Lung microvascular endothelial cell (primary cell): ENCODE measurements around the gene KIF15. TPM values are rescaled to one million over a fixed set of nuclear protein-coding genes. Genes with fewer than 3 reads are reported as not detected.
"Not testable (repeated sequence)": the region's sequence is repeated elsewhere in the genome, so short reads cannot be mapped to it uniquely, and the experiment has no call there.

Source experiments
- DNase-seq, 2 donors: peaks; one replicate each; pipeline versions ENCODE4 v3.0.0 to v3.0.0-alpha.2; 2010; ENCODE audit warnings: low read depth in 2 of 2
- total RNA-seq: library from RNA; depleted of rRNA; stranded (reverse); fragments of >200 nt; gene quantifications from 2 replicates; pipeline ENCODE4 v1.2.1, GENCODE V29; 2014

KIF15 gene
- total RNA-seq, 1 donor from 2014 or later, result 1.6 TPM

GRCh38 chr3:44816334-44816733 is 54.7 kb downstream of the KIF15 start:
- not testable (repeated sequence) for DNase-seq

DNA sequence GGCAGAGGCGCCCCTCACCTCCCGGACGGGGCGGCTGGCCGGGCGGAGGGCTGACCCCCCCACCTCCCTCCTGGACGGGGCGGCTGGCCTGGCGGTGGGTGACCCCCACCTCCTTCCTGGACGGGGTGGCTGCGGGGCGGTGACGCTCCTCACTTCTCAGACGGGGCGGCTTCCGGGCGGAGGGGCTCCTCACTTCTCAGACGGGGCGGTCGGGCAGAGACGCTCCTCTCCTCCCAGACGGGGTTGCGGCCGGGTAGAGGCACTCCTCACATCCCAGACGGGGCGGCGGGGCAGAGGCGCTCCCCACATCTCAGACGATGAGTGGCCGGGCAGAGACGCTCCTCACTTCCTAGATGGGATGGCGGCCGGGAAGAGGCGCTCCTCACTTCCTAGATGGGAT is 59.6 kb downstream of the KIF15 start:
- not testable (repeated sequence) for DNase-seq

GRCh38 chr3:44825264-44825925 is 63.8 kb downstream of the KIF15 start:
- peak in 1 of 2 donors; percentile 18 for DNase-seq

GRCh38 chr3:44827196-44827595 is 65.6 kb downstream of the KIF15 start:
- no peak for DNase-seq

DNA sequence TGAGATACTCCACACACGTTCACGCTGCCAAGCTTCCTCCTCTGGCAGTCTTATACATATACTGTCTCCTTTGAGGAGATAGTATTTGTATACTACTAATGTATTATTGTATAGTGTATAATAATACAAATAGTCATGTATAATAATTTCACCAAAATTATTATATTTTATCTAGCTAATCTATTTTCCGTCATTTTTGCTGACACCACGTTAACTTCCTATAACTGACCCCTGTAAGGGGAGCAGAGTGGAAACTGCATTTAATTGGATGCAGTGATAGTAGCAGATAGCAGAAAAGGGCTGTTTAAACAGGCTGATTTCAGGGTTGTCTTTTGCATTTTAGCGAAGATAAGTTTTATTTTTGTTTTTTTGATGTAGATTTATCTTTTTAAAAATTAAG is 69.6 kb downstream of the KIF15 start:
- no peak for DNase-seq

GRCh38 chr3:44832032-44832431 is 70.4 kb downstream of the KIF15 start:
- DNase-seq, result no peak

DNA sequence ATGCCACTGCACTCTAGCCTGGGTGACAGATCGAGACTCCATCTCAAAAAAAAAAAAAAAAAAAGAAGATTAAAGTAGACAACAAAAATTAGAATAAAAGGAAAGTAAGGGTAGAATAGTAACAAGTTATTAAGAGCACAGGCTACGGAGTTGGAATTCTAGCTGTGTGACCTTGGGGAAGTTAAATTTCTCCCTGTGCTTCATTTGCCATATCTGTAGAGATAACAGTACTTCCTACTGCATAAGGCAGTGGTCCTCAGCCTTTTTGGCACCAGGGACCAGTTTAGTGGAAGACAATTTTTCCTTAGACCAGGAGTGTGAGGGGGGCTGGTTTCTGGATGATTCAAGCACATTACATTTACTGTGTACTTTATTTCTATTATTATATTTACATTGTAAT is 71.4 kb downstream of the KIF15 start:
- DNase-seq, result no peak

DNA sequence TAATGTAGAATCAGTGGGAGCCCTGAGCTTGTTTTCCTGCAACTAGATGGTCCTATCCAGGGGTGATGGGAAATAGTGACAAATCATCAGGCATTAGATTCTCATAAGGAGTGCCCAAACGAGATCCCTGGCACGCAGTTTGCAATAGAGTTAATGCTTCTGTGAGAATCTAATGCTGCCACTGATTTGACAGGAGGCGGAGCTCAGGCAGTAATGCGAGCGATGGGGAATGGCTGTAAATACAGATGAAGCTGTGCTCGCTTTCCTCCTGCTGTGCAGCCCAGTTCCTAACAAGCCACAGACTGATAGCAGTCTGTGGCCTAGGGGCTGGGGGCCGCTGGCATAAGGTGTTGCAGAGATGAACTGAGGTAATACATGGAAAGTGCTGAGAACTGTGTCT is 71.8 kb downstream of the KIF15 start:
- DNase-seq, result no peak

DNA sequence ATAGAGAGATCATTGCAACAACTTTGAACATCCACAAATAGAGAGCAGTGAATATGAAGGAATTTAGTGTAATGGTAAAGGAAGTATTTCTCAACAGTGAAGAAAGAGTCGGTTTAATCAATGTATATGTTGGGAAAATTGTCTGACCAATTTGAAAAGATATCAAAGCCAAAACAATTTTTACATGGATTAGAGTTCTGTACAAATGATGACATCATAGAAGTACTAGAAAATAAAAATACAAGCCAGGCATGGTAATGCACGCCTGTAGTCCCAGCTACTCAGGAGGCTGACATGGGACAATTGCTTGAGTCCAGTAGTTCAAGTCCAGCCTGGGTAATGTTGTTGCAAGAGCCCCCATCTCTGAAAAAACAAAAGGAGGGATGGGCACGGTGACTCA is 74.1 kb downstream of the KIF15 start:
- no peak for DNase-seq

DNA sequence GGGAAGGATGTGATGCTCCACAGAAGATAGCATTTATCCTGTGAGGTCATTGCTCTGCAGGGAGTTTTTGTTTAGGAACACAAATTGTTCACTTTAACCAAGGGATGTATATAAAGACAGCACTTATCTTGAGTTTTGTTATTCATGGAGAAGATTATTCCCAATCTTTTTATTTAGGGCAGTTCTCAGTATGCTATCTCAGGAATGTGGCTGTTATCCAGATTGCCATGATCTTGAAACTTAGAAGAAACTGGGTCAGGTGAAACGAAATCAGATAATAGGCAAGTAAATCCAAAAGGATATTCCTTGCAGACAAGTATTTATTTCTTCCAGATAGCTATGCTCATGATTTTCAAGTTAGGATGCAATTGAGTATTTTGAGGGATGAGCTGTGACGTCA is 80.8 kb downstream of the KIF15 start:
- DNase-seq, result no peak

DNA sequence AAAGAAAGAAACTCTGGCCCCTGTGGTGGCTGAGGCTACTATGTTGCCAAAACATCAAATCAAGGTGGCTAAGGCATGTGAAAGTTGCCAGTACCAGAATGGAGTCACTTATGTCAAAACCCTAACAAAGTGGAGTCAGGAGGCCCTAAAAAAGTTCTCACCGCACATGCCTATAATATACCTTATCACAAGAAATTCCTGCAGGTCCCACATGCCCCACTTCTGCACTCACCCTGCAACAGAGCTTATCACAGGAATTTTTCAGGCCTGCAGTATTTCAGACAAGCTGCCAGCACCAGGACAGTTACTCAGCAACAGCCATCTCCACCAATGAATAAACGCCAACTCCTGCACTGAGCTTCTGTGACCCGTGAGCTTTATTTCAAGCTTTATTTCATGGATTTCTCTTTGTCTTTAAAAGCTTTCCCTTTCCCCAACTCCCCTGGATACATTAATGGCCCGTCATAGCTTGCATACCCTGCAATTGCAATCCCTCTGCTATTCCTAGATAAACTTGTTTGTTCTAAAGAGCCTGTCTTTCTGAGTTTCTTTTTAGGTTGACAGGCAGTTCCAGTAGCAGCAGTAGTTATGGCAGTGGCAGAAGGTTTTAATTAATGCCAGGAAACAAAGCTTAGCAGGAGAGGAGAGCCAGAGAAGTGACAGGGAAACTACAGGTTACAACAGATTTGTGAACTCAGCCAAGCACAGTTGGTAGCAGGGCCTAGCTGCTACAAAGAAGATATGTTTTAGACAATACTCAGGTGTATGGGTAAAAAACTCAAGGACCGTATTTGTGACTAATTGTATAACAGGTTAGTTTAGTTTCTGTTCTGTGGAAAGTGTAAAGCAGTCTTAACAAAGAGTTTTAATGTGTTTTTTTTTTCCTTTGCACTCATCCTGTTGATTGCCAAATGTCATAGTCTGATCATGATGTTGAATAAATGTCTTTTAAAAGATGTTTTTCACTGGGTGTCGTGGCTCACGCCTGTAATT is 84.2 kb downstream of the KIF15 start:
- DNase-seq, result no peak

DNA sequence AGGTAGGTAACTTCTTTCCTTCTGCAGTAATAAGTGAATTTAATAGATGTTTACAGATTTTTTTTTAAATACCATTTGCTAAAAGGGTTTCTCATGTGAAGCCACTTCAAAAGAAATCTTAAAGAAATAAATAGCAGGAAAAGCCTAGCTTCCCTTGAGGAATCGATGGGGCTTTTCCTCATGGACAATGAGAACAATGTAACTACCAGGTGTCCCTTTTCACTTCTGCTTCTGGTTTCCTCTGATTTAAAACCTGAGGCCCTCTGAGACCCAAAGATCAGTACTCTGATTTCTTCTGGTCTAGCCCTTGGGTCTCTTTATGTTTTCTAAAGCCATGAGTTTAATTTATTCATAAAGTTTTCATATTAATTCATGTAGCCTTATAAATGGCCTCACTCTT is 87.0 kb downstream of the KIF15 start:
- DNase-seq, result peak in 1 of 2 donors; percentile 19

GRCh38 chr3:44856663-44857062 is 95.1 kb downstream of the KIF15 start:
- DNase-seq, result not testable (repeated sequence)

DNA sequence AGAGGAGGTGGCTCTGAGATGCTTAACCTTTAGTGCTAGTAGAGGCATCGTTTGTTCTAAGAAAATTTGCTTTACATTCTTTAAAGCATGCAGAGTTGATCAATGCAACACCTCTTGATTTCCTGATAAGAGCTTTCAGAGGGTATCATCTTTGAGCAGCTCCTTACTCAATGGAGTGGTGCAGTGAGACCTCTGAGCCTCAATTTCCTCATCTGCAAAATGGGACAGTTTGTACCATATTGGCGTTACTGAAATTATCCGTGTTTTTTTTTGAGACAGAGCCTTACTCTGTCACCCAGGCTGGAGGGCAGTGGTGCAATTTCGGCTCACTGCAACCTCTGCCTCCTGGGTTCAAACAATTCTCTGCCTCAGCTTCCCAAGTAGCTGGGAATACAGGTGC is 98.5 kb downstream of the KIF15 start:
- DNase-seq, result no peak

DNA sequence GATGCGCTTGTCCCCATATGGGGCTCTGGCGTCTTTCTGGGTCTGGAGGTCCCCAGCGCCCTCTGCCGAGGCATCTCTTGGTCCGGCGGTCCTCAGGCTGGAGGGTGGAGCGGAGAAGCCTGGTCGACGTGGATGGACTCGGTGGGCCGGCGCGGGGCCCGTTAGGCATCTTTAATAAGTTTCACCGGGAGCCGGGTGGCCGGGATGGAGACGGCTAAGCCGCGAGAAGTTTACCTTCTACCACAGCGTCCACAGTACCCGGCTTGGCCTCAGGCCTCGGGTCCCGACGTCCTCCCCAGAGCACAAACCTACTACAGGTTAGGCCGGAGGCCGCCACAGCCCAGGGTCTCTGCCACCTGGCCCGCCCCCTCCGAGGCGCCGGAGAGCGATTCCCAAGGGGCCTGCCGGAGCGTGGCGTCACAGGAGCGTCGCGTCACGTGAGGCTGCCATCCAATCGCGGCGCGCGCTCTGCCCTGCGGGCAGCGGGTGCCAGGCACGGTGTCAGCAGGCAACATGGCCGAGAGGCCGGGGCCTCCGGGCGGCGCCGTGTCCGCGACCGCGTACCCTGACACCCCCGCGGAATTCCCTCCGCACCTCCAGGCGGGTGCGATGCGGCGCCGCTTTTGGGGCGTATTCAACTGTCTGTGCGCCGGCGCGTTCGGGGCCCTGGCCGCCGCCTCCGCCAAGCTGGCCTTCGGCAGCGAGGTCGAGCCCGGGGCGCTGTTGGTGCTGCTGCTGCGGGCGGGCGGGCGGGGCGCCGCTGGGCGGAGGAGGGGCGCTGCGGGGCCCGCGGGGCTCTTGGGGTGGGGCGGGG is 100.0 kb downstream of the KIF15 start, which contains the start of gene TMEM42:
Gene TMEM42 (plus strand): TSS at position 501 of the 814 bp plus-strand sequence. CDS start 13 bp downstream, at position 514.
- DNase-seq, result peak; percentile 95 to 96

DNA sequence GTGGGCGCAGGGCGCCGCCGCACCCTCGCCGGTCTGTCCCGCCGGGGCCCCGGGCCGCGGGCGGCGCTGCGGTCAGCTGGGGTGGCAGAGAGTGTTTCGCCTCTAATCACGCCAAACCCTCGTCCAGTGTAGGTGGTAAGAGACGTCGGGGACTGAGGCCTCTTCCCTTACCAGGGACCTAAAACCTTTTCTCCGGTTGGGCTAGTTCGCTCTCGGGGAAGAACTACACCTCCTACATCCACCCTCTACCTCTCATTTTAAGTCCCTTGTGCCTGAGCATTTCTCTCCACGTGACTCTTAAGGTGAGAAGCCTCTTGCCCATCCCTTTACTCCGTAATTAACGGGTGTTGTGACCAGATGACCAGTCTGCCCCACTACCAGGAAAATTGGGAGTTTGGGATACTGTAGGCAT is 100.6 kb downstream of the KIF15 start:
- peak; percentile 29 to 51 for DNase-seq

GRCh38 chr3:44865272-44866035 is 103.9 kb downstream of the KIF15 start:
- DNase-seq, result no peak

DNA sequence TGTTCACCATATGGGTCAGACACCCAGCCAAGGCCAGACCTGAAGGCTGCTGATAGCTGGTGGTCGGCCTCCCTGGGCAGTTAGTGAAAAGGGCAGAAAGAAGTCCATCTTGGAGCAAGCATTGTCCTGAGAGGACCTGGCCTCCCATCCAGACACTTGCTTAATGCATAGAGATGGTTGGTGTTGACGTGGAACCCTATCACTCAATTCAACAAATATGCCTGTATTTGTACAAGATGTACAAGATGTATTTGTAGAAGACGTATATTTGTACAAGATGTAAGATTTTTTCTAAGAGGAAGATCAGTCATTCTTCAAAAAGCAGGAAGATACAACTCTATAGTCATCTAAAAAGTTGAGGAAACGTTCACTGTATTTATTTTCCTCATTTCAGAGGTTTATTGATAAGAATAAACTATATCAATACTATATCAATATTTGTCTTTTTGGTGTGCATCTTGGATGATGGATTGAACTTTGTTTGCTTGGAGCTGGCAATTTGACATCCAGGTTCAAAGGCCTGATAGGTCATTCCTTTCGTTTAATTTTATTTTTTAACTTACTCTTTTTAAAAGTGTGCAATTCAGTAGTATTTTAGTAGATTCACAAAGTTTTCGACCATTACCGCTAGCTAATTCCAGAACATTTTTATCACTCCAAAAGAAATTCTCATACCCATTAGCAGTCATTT is 106.0 kb downstream of the KIF15 start:
- DNase-seq, result no peak

DNA sequence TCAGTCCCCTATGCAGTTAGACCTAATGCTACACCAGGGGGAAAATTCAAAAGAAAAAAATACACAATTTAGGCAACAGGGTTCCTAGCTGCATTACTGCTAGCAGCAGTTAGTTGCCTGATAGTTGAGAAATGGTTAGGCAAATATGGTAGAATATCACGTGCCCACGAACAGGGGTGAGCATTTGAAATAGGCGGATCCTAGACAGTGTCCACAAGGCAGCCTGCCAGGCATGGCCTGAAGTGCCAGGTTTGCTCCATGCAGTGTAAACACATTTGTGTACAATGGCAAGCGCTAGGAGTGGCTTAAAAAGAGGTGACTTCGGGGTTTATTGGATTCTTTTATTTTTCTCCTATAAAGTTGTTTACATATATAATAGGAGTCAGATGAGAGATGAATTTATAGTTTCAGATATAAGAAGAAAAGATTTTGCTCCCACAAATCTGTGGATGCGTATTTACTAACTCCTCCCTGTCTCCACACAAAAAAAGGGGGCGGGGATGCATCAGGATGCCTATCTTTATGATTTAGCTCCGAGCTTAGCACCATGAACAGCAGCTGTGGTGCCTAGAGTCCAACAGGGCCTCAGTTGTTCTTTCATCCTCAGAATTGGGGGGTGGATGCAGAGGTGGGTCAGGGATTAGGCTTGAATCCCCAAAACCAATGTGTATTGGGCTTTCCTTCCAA is 108.9 kb downstream of the KIF15 start:
- no peak for DNase-seq

- no peak for DNase-seq
These were observed 112.7 kb downstream of the KIF15 start, which contains the start of gene TGM4 for GRCh38 chr3:44874308-44874707. Gene TGM4 (plus strand): TSS chr3:44874608. CDS start chr3:44874679, 71 bp downstream.
